HG03139 (cell line): Measurements from ENCODE around the gene LRMDA.

ENCODE experiments used
- ATAC-seq: cut with Tn5 transposase; IDR thresholded peaks from one replicate; pipeline ENCODE4 v1.9.1; 2021; ENCODE audit not compliant: unreplicated experiment

LRMDA gene

DNA sequence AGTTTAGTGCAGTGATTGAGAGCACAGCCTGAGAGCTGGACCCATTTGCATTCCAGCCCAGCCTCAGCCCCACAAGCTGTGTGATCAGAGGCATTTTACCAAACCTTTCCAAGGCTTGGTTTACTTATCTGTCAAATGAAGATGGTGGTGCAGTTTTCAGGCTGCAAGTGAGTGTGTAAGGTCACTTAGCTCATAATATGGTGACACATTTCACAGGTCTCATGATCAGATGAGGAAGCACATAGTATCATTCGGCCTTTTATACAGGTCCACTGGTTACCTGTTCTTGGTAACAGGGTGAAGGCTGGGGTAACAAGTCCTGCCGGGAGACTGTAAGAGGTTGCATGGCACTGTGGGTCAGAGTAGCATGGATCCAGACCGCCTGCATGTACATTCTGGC, 371.7 kb downstream of the LRMDA start:
- ATAC-seq: no peak

DNA sequence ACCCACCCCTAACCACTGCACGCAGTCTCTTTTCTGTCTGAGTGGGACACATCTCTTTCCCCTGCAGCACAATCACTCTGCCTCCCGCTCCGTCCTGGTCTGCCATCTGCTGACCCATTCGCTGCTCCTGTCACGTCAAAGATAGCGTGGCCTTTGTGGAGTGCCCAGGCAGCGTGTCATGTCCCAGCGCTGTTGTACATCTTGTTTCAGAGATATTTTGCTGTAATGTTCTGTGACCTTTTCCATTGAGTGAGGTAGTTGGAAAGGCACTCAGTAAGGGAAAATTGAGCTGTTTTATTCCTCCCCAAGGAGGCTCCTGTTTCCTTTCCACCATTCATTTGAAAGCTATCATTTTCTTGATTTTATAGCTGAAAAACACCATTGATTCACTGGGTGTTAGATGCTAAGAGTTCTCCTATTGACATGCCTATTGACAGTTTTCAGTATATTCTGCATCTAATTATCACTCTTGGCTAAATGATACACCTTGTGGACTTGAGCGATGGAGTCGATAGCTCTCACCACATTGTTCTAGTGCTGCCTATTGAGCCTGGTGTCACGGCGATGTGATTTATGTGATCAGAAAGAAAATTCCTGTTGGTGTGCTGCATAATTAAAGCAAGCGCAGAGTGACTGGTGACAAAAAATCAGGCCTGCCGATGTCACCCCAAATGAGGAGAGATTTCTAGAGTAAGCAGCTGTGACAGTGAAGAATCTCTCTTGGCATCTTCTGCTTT, 372.6 kb downstream of the LRMDA start:
- ATAC-seq: no peak

DNA sequence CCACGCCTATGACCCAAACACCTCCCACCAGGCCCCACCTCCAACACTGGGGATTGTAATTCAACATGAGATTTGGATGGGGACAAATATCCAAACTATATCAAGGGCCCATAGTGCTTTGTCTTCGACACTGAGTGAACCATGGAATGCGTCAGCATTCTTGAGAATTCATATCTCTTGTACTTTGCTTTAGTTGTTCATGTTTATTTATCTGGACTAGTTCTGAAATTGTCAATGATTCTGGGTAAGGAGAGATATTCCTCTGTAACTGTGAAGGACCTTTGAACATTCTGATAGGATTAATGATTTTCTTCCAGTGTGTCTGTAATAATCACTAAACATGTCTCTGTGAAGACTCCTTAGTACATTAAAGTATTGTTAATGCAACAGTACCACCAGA, 374.8 kb downstream of the LRMDA start:
- ATAC-seq: no peak

DNA sequence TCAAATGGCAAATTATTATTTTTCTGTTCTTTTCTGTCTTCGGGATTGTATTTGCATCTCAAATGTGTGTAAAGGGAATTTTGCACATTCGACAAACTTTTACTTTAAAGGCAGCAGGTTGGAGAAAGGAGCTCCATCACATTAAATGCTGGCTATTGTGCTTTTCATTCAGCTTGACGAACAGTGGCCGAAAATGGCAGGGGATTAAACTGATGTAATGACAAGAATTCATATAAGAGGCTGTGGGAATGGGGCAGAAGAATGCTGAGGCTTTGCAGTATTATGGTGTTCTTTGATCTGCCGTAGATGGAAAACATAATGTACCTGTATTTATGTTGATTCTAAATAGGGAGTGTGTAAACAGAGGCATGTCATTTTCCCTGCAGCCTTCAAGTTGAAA, 376.0 kb downstream of the LRMDA start:
- ATAC-seq: no peak

DNA sequence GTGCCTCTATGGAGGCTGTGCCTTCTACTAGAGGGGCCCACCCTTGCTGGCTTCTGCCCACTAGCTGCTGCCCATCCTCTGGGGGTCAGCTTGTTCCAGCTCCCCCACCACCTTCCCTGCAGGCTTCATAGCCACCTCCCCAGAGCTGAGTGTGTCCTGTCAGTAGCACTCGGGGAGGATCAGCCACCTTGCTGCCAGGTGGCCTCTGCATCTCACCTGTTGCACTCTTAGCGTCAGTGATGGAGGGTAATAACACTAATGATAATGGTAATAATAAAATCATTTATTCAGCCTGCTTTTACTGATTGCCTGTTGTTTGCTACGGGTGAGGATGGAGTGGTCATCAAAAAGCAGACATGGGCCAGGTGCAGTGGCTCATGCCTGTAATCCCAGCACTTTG, 377.6 kb downstream of the LRMDA start:
- no peak for ATAC-seq

DNA sequence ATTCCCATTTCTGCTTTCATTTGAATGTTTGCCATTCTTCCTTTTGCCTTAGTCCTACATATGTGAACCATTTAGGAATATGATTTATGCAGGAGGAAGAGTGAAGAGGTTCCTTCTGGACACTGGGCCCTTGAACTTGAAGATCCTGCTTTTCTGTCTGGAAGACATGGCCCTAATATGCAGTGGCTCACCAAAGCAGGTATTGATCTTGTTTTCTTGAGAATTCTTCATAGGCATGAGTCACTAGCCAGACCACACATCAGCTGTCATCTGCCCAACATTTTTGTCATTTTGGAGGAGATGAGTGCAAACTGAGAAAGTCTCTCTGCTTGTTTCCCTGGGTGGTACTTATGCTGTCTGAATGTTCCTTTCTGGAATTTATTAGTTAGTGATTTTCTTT, 382.6 kb downstream of the LRMDA start:
- no peak for ATAC-seq

DNA sequence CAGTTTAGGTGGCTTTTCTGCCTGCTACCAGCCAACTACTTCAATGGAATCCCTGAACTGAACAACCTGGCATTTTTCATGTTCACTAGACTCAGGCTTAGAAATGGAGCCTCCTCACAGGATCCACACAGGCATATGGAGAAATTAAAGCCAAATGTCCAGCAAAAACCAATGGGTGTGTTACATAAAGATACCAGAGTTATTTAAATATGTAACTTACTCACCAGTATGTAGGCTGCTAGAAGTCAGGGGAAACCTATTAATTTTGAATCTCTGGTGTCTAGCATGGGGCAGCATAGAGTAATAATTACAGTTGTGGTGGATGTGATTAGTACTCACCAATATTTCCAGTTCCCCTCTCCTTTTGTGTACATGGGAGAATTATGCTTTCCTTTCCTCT, 383.6 kb downstream of the LRMDA start:
- ATAC-seq: no peak

DNA sequence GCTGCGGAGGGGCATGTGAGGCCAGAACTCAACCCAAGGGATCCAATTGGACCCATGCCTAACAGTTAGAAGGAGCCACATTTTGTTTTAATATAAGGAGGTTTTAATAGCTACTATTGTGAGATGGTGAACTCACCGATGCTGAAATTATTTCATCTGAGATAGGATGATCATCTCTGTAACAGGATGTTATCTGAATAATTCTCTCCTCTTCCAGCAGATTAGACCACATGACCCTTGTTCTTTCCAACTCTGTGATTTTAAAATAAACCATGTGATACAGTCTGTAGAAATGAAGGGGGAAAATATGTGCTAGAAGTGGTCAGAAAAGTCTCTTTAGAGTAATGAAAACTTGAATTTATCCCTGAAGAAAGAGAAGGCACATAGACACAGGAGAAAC, 385.8 kb downstream of the LRMDA start:
- ATAC-seq: no peak

DNA sequence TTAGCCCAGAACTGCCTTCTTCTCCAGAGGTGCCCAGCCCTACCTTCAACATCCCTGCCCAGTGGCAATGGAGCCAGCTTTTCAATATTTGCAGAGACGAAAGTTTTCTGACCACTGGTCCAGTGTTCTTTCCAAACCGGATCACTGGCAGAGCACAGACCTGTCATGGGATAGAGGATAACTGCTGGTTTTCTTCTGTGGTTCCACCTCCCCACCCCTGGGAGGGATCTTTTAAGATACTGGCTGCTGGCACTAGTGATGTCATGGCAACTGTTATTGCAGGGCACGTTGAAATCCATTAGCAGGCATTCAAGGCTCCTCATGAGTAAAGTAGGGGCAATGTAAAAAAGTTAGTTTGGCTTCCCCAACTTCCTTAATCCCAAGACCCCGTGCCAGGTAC, 387.1 kb downstream of the LRMDA start:
- no peak for ATAC-seq

DNA sequence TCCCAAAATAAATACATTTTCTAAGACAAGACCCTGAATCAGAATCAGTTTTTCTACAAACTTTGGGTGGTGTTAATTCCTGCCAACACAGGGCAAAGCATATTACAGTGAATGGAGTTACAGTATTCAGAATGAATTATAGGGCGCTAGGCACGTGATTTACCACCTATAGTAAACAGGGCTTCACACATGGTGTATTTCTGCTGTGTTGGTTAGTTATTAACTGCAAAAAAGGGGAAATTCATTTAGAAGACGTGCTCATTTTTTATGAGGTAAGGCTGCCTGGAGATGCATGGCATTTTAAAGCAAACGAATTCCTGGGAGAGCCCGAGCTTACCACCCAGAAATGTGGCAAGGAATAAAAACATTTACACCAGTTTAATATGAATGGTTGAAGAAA, 393.8 kb downstream of the LRMDA start:
- no peak for ATAC-seq

DNA sequence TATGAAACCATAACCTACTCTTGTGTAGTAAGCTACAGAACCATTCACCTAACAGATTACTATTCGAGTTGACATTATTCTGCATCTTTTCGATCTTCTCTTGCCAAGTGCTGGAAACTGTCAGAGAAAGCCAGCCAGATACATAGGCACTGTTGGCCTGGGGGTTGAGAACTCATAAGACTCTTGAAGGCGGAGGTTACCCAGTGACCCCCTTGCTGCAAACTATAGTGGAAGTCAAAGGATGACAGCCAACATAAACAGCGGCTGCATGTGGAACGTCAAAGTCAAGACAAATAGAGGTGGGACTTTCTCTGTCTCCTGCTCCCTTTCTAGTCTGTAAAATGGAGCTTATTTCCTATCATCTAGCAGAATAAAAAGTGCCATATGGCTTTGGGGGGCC, 394.2 kb downstream of the LRMDA start:
- no peak for ATAC-seq

DNA sequence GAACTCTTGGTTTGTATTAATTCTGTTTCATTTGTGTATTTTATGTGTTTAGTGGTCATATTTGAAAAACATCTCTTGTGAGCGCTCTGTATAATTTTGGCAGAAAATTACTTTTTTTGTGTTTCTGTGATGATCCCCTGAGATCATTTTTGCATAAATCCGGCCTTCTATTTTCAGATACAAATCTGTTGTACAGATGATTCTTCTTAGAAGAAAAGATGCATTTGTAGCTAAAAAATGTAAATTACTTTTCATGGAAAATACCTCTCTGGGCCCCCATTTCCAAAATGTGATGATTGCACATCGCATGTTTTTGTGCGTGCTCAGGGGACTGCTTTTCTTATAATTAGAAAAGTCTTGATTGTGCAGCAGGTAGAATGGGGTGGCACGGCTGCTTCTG, 395.4 kb downstream of the LRMDA start:
- no peak for ATAC-seq

DNA sequence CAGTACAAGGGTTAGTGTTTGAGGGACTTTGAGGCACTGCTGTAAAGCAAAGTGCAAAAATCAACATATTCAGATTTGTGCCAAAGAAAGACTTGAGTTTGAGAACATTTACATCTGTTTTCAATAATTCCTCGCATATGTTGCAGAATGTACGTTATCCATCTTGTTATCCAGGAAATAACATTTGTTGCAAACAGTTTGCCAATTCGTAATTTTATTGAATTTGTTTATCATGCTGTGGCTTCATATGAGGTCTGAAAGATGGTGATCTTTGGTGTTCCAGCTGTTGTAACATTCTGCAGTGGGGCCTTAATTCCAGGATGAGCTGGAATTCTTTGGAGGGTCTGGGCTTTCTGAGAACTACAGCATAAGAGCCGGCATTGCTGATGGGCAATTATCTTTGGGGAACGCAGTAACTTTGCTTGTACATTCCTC, 396.2 kb downstream of the LRMDA start:
- no peak for ATAC-seq

DNA sequence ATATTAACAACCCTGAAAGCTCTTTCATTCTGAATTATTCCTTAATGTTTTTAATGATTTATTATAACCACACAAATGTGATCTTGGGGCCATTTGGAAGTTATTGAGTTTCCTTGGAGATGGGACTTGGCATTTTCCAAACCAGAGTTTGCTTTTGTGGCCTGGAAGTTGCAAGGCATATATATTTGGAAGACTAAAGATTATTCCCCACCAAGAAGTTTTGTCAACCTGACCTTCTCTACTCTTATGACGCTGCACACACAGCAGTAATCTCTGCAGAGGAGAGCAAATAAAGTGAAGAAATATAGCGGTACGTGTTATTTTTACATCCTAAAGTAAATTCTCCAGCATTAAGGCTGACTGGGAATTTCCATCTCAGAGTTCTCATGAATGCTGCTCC, 397.0 kb downstream of the LRMDA start:
- no peak for ATAC-seq

DNA sequence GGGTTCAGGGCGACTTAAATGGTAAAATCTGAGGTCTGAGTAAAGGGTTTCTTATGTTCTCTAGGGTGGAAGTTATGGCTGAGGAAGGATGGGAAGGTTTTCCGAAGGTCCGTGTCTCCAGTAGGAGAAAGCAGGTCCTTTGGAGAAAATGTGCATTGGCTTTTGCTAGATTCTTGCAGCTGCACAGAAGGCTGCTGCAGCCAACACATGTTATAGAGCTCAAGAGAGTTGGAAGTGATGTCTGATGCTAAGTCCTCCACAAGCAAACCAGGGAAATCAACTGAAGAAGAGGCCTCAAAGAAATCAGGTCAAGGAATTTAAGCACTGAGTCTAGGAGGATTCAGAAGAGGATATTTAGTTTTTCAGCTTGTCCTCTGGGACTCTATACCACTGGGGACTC, 404.6 kb downstream of the LRMDA start:
- no peak for ATAC-seq

DNA sequence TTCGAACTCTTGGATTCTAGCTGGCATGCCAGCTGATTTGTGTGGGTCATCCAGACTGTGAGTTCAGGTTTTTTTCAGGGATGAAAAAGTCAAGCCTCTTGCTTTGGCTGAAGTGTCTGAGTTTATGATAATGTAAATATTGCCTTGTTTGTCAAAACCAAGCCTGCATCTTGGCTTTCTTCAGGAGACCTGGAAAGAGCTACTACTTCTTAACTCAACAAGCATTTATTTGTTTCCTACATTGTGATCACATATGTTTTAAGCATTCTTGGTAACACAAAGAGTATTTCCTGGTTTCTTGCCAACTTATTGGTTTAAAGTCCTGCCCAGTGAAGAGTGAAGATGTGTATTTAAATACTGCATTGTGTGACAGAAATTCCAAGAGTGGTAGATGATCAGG, 407.1 kb downstream of the LRMDA start:
- ATAC-seq: no peak

DNA sequence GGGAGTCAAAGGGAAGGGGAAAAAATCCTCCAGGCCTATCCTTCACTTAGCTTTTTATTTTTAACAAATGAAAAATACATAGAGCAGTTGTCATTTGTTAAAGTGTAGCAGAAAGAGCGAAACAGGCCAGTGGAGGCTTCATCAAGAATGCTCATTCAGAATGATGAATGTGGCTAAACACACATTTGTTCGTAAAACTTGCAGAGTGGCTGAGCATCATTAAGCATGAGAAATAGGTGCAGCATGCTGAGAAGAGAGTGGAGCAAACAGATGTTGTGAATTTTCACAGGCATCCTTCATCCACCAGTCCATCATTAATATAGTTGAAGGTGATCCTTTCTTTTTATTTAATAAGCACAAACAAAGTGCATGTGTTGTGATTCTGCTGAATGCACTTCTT, 407.6 kb downstream of the LRMDA start:
- no peak for ATAC-seq

DNA sequence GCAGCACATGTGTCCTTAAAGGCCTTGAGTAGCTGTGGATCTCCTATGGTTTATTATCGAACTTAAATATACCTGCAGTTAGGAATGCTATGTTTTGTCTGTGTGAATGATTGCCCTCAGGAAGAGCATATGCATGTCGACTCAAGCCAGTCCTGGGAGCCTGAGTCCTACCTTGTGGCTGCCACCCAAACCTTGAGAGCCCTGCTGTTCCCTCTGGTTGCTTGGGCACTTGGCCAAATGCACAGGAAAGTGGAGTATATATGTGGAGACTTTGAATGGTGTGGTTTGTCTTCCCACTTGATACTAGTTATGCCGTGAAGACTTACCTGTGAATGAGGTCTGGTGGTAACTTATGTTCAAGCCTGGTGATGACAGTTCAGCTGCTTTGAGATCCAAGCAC, 409.8 kb downstream of the LRMDA start:
- ATAC-seq: no peak

DNA sequence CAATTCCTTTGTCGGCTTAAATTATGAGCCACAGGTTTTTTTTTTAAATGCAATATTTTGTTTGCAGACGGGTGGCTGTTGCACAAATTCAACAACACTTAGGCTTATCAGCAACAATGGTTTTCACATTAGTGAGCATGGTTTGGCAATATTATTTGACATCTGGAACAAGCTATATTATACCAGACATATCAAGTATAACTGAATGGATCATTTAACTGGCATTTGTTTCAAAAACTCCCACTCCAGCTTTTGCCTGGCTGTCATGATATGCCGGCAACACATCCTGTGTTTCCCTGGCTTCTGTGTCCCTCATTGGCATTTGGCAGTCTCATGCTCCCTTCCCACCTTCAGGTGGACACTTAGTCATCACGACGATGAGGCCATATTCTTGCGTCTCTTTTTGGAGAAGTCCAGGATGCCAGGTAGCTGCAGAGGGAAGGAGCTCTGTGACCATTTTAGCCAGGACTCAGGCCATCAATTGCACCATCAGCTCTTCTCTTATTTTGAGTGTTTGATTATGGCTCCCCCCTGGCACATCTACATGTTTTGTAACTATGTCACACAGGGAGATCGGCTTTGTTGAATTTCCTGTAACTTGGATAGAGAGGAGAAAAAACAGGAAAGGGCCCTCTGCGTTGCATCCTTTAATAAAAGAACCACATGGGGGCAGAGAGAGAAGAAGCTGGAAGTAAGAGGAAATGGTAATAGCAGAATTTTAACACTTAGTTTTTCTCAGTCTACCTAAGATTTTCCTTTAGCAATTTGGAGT, 413.9 kb downstream of the LRMDA start:
- ATAC-seq: no peak

DNA sequence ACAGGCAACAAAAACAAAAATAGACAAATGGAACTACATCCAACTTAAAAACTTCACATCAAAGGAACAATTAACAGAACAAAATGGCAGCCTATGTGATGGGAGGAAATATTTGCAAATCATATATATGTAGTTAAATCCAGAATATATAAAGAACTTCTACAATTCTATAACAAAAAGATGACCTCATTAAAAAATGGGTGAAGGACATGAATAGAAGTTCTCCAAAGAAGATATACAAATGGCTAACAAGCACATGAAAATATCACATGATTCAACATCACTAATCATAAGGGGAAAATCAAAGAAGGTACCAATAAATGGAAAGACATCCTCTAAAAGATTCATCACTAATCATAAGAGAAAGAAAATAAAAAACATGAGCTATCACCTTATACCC, 416.1 kb downstream of the LRMDA start:
- no peak for ATAC-seq

DNA sequence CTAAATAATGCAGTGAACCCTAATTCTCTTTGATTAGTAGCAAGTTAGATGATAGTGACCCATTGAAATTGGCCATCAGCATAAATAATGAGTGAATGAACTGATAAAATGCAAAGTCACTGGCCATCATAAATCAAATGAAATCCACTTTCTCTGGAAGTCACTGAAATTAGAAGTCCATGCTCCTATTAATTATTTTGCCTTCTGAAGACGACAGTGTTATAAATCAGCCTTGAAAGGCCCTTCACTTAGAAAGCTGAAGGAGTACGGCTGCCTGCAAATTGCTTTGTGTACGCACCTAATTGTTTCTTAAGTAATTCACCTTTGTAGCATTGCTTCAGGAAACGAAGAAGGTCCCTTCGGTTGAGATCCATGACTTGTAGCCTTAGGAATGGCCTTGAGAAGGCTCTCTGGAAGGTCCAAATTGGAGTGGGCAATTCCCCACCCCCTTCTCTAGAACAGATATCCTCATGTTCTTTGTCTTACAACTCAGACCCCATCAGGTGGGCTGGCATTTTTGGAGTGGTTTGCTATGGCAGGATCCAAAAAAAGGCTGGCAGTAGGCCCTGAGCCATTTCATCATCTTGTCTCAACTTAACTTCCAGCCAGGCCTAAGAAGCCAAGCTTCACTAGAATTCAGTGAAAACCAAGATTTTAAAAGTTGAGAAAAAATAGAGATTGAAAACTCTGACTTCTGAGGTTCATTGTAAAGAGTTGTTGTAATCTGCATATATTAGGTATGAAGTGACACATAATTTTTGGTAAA, 420.3 kb downstream of the LRMDA start:
- no peak for ATAC-seq
